Endothelial cell of umbilical vein (primary cell): ENCODE measurements around the gene DLG1. TPM values are rescaled to one million over a fixed set of nuclear protein-coding genes. Genes with fewer than 3 reads are reported as not detected.

Experiments
- BruUV-seq: library from RNA; stranded (reverse); fragments of 400-500 nt; replicated peaks from 2 replicates; lab custom pipeline; 2021; lab: Mats Ljungman, UMichigan
- CTCF ChIA-PET: fragments of 300-600, 350-600 bp; sonication (Branson Sonifier 250); formaldehyde crosslinking; loops from one replicate; lab custom pipeline; 2021; ENCODE audit warnings: antibody characterized with exemption, inconsistent platforms; lab: Charles Lee
- POLR2A ChIA-PET: fragments of 300-600, 350-600 bp; sonication (Branson Sonifier 250); formaldehyde crosslinking; loops from one replicate; lab custom pipeline; 2021; ENCODE audit warnings: antibody characterized with exemption, inconsistent platforms; lab: Charles Lee
- DNase-seq: peaks from one replicate; pipeline ENCODE4 v3.0.0-alpha.2; 2011; ENCODE audit warnings: low read depth, low spot score
- FAIRE-seq: peaks from 2 replicates; lab custom pipeline; 2011; peaks lifted over from hg19 to GRCh38; lab: Jason Lieb, UNC
- H2AFZ ChIP-seq: 2 replicates; pipeline ENCODE4 v1.6.0; 2012; ENCODE audit warnings: low read depth, low read length, control low read depth, inconsistent platforms
- H3K27ac ChIP-seq: 2 replicates; pipeline ENCODE4 v1.5.1; 2011; ENCODE audit warnings: low read depth, mild to moderate bottlenecking, control low read depth, low read length, moderate library complexity; ENCODE audit not compliant: insufficient read depth
- H3K27me3 ChIP-seq, 2 experiments: 2 replicates each; pipeline versions ENCODE4 v1.6.0 to v1.6.1; 2011; ENCODE audit warnings: low read length in 2 of 2, mixed read lengths in 1 of 2; ENCODE audit not compliant: control insufficient read depth in 2 of 2, insufficient read depth in 2 of 2
- H3K36me3 ChIP-seq, 2 experiments: 2 replicates in 1 of 2; 3 replicates in 1 of 2; pipeline ENCODE4 v1.5.1; 2011; ENCODE audit warnings: low read length in 2 of 2, mild to moderate bottlenecking in 1 of 2, moderate library complexity in 1 of 2; ENCODE audit not compliant: control insufficient read depth in 2 of 2, insufficient read depth in 2 of 2; ENCODE audit errors: extremely low read depth in 1 of 2
- H3K4me1 ChIP-seq: 3 replicates; pipeline ENCODE4 v1.5.1; 2011; ENCODE audit warnings: mild to moderate bottlenecking, low read length; ENCODE audit not compliant: control insufficient read depth, insufficient read depth; ENCODE audit errors: extremely low read depth
- H3K4me2 ChIP-seq: 2 replicates; pipeline ENCODE4 v1.6.1; 2011; ENCODE audit warnings: low read length, control low read depth, mixed read lengths; ENCODE audit not compliant: insufficient read depth
- H3K4me3 ChIP-seq, 3 experiments: fragments of 200-600 bp in 1 of 3; sonication (generic), shearing (Covaris generic) in 1 of 3; replicated peaks in 1 of 3; 2 replicates each; pipeline ENCODE4 v1.5.1; 2011 to 2016; ENCODE audit warnings: control low read depth in 3 of 3, low read length in 3 of 3, mild to moderate bottlenecking in 2 of 3, inconsistent platforms in 1 of 3, low read depth in 1 of 3, moderate library complexity in 1 of 3; ENCODE audit not compliant: insufficient read depth in 1 of 3
- H3K79me2 ChIP-seq: 2 replicates; pipeline ENCODE4 v1.6.0; 2012; ENCODE audit warnings: low read length, inconsistent platforms; ENCODE audit not compliant: control insufficient read depth, insufficient read depth
- H3K9ac ChIP-seq: replicated peaks from 2 replicates; pipeline ENCODE3; 2011; ENCODE audit warnings: low read length, control low read depth; ENCODE audit not compliant: insufficient read depth; ENCODE audit errors: extremely low read depth
- H3K9me1 ChIP-seq: replicated peaks from 3 replicates; pipeline ENCODE4 v1.6.0; 2011; ENCODE audit warnings: mild to moderate bottlenecking, low read length; ENCODE audit not compliant: control insufficient read depth, insufficient read depth; ENCODE audit errors: extremely low read depth
- H3K9me3 ChIP-seq: replicated peaks from 2 replicates; pipeline ENCODE4 v1.5.1; 2012; ENCODE audit warnings: low read length, inconsistent platforms; ENCODE audit not compliant: control insufficient read depth, insufficient read depth
- H4K20me1 ChIP-seq: replicated peaks from 2 replicates; pipeline ENCODE3; 2011; ENCODE audit warnings: mild to moderate bottlenecking, low read length; ENCODE audit not compliant: control insufficient read depth, insufficient read depth; ENCODE audit errors: extremely low read depth
- EZH2 ChIP-seq: IDR thresholded peaks from 2 replicates; pipeline ENCODE4 v1.6.1; 2012; ENCODE audit warnings: borderline replicate concordance, low read depth, mild to moderate bottlenecking, moderate library complexity, low read length, inconsistent platforms; ENCODE audit not compliant: severe bottlenecking
- FOS ChIP-seq: IDR thresholded peaks from 2 replicates; pipeline ENCODE4 v1.6.1; 2011; ENCODE audit warnings: mild to moderate bottlenecking, low read length, moderate library complexity, borderline replicate concordance; ENCODE audit not compliant: insufficient read depth
- GATA2 ChIP-seq: IDR thresholded peaks from 2 replicates; pipeline ENCODE4 v1.7.0; 2011; ENCODE audit warnings: low read depth, mild to moderate bottlenecking, moderate library complexity, mixed read lengths, low read length; ENCODE audit not compliant: insufficient read length, insufficient read depth
- JUN ChIP-seq: IDR thresholded peaks from 2 replicates; pipeline ENCODE4 v1.6.1; 2011; ENCODE audit warnings: borderline replicate concordance, low read depth; ENCODE audit not compliant: insufficient read length, insufficient read depth
- MYC ChIP-seq: IDR thresholded peaks from one replicate; pipeline ENCODE4 v1.6.1; 2011; ENCODE audit warnings: mild to moderate bottlenecking, low read depth, low read length
- POLR2A ChIP-seq: IDR thresholded peaks from 2 replicates; pipeline ENCODE4 v1.6.1; 2012; ENCODE audit warnings: low read depth, mild to moderate bottlenecking, control low read depth, low read length
- POLR2AphosphoS5 ChIP-seq: IDR thresholded peaks from 2 replicates; pipeline ENCODE4 v1.6.1; 2012; ENCODE audit warnings: low read depth, mild to moderate bottlenecking, control low read depth, low read length, moderate library complexity; ENCODE audit not compliant: insufficient read depth
- dilution Hi-C: fragments of 300-500 bp; cut with MboI; formaldehyde crosslinking; loops from one replicate; pipeline ENCODE4 v1.15.0; 2019; ENCODE audit warnings: low sequenced_read_pairs; ENCODE audit not compliant: extremely low pct_ligation_motif_present
- intact Hi-C: fragments of 100-400 bp; cut with micrococcal nuclease; formaldehyde crosslinking; loops from one replicate; pipeline ENCODE4 v1.10.0; 2022
- polyA plus RNA-seq, 4 experiments: library from polyadenylated mRNA; depleted of rRNA in 3 of 4; stranded (reverse) in 3 of 4; unstranded in 1 of 4; fragments of >200 nt; gene quantifications; 2 replicates each; pipeline versions ENCODE4 v1.2.1 to v1.2.3, GENCODE V29; 2011 to 2012; ENCODE audit warnings: missing spikeins in 1 of 4
- total RNA-seq: library from RNA; stranded (reverse); gene quantifications from 2 replicates; pipeline ENCODE4 v1.2.3, GENCODE V29; 2021
- TF ChIP-seq, protein P1 (sequence below), 2 donors: IDR thresholded peaks; 1 replicate in 1 of 2; 2 replicates in 1 of 2; pipeline ENCODE4 v1.5.1; 2011; ENCODE audit warnings: low read length in 2 of 2, mild to moderate bottlenecking in 2 of 2, moderate library complexity in 2 of 2, control low read depth in 1 of 2, inconsistent platforms in 1 of 2, low read depth in 1 of 2; ENCODE audit not compliant: insufficient read depth in 1 of 2; ENCODE audit errors: extremely low read depth in 1 of 2
- TF ChIP-seq, protein P2 (sequence below): IDR thresholded peaks from 2 replicates; pipeline ENCODE4 v1.6.1; 2011; ENCODE audit not compliant: insufficient read depth, insufficient read length

The DLG1 gene
- total and polyA plus RNA-seq, 2 donors (not counting 3 experiments of a cell fraction or from before 2014, with no cell fraction given) = 26.5 to 80.1 TPM

DNA sequence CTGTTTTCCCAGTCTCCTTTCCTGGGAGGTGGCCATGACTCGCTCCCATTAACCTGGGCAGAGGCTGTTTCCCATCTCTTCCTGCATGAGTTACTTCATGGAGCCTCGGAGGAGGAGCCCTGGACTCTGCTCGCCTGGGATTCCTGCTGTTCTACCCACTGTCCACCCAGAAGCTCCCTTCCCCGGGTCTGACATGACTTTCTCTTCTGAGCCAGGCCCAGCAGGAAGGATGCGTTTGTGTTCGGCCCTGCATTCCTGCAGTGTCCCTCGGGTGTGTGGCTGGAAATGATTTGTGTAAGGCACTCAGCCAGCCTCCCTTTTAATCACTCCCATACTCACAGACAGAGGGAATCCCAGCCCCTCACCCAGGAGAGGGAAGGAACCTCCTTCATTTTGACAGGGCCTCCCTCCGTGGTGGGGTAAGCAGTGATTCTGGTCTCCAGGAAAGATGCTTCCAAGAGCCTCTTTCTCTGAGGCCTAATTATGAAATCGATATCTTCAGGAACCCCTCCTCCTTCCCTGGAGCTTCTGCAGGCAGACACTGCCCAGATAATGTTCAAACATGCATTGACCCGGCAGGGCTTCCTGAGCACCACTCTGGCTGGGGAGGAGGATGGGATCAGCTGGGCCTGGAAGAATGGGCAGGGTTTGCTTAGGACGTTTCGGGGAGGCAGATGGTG lies 41.6 kb upstream of the DLG1 start:
- no TSS peak for BruUV-seq
- H3K79me2 ChIP-seq = no peaks in the 10 kb centered on the region
- ChIA-PET POLR2A (no interaction called here), CTCF (no interaction called here)
- FAIRE-seq = no peak
- no peak overlapping the region for H3K27ac ChIP-seq
- no peak overlapping the region for H3K4me3 ChIP-seq
- no peak overlapping the region for H3K9ac ChIP-seq
- TF ChIP-seq GATA2 (no peak), MYC (no peak), JUN (no peak), POLR2A (no peak), EZH2 (no peak), POLR2AphosphoS5 (no peak), FOS (no peak)
- TF ChIP-seq, protein P1, sequence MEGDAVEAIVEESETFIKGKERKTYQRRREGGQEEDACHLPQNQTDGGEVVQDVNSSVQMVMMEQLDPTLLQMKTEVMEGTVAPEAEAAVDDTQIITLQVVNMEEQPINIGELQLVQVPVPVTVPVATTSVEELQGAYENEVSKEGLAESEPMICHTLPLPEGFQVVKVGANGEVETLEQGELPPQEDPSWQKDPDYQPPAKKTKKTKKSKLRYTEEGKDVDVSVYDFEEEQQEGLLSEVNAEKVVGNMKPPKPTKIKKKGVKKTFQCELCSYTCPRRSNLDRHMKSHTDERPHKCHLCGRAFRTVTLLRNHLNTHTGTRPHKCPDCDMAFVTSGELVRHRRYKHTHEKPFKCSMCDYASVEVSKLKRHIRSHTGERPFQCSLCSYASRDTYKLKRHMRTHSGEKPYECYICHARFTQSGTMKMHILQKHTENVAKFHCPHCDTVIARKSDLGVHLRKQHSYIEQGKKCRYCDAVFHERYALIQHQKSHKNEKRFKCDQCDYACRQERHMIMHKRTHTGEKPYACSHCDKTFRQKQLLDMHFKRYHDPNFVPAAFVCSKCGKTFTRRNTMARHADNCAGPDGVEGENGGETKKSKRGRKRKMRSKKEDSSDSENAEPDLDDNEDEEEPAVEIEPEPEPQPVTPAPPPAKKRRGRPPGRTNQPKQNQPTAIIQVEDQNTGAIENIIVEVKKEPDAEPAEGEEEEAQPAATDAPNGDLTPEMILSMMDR (IDR thresholded peaks at IDR 0.05; ENCODE audit: extremely low read depth in 1 of 2, insufficient read depth in 1 of 2, low read depth in 1 of 2, low read length in 2 of 2) = no peak
- TF ChIP-seq, protein P2, sequence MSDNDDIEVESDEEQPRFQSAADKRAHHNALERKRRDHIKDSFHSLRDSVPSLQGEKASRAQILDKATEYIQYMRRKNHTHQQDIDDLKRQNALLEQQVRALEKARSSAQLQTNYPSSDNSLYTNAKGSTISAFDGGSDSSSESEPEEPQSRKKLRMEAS = no peak
- no peaks in the 10 kb centered on the region for H3K9me3 ChIP-seq
- no peaks in the 10 kb centered on the region for H3K9me1 ChIP-seq
- intact Hi-C loops = no loop called here
- H3K4me1 ChIP-seq = no peaks in the 10 kb centered on the region
- no peaks in the 10 kb centered on the region for H3K36me3 ChIP-seq
- no peak for DNase-seq
- no peak overlapping the region for H3K4me2 ChIP-seq
- no peaks in the 10 kb centered on the region for H4K20me1 ChIP-seq
- dilution Hi-C loops = no loop called here
- peak overlapping the region; percentile 28 for H2AFZ ChIP-seq
- H3K27me3 ChIP-seq = no peaks in the 10 kb centered on the region
